SU-DHL-6 (cell line): ENCODE data around the gene AQR.
"Not testable (repeated sequence)": the region's sequence is repeated elsewhere in the genome, so short reads cannot be mapped to it uniquely, and the experiment has no call there.

Experiments
- H2AFZ ChIP-seq: fragments of 200-600 bp; sonication (generic); 2 replicates; pipeline ENCODE4 v1.6.1; 2014; ENCODE audit warnings: low read depth, mild to moderate bottlenecking, moderate library complexity, mixed read lengths, antibody characterized with exemption, low read length; ENCODE audit not compliant: severe bottlenecking
- H3F3A ChIP-seq: fragments of 200-600 bp; shearing (Covaris generic); 2 replicates; pipeline ENCODE4 v1.6.0; 2016; ENCODE audit warnings: antibody characterized with exemption, mild to moderate bottlenecking; ENCODE audit not compliant: insufficient read depth
- H3K27ac ChIP-seq: fragments of 200-600 bp; sonication (generic); 2 replicates; pipeline ENCODE4 v1.5.1; 2016; ENCODE audit warnings: low read depth, mild to moderate bottlenecking, low read length, moderate library complexity, mixed read lengths
- H3K27me3 ChIP-seq: fragments of 200-600 bp; sonication (generic), shearing (Covaris generic); 2 replicates; pipeline ENCODE4 v1.6.0; 2014; ENCODE audit warnings: mild to moderate bottlenecking, low read length
- H3K36me3 ChIP-seq: fragments of 200-600 bp; sonication (generic); 2 replicates; pipeline ENCODE4 v1.6.1; 2014; ENCODE audit warnings: mild to moderate bottlenecking, low read length, mixed read lengths
- H3K4me2 ChIP-seq: fragments of 300-600, 200-600 bp; shearing (Covaris generic), sonication (generic); 2 replicates; pipeline ENCODE4 v1.6.0; 2014; ENCODE audit warnings: low read length, low read depth, mild to moderate bottlenecking; ENCODE audit not compliant: poor library complexity, severe bottlenecking
- H3K4me3 ChIP-seq: fragments of 200-600 bp; sonication (generic); 2 replicates; pipeline ENCODE4 v1.5.1; 2014; ENCODE audit warnings: antibody characterized with exemption, low read length, mild to moderate bottlenecking, mixed read lengths; ENCODE audit not compliant: insufficient read depth, poor library complexity, severe bottlenecking
- H3K79me2 ChIP-seq: fragments of 200-600 bp; sonication (generic); 2 replicates; pipeline ENCODE4 v1.6.1; 2014; ENCODE audit warnings: mild to moderate bottlenecking, low read length, moderate library complexity; ENCODE audit not compliant: insufficient read depth
- H3K9ac ChIP-seq: fragments of 200-600 bp; sonication (generic); 2 replicates; pipeline ENCODE4 v1.7.0; 2014; ENCODE audit warnings: mild to moderate bottlenecking, low read length
- H3K9me2 ChIP-seq: fragments of 200-600 bp; sonication (generic); replicated peaks from 2 replicates; pipeline ENCODE4 v1.6.1; 2014; ENCODE audit warnings: low read length; ENCODE audit not compliant: insufficient read depth
- H3K9me3 ChIP-seq: fragments of 200-600 bp; sonication (generic); 2 replicates; pipeline ENCODE4 v1.6.1; 2014; ENCODE audit warnings: low read length, mixed read lengths; ENCODE audit not compliant: insufficient read depth
- H4K20me1 ChIP-seq: fragments of 200-600 bp; sonication (generic); 2 replicates; pipeline ENCODE4 v1.6.1; 2014; ENCODE audit warnings: low read depth, mild to moderate bottlenecking, antibody characterized with exemption, low read length, moderate library complexity, mixed read lengths
- EZH2phosphoT487 ChIP-seq: fragments of 200-600 bp; sonication (generic), shearing (Covaris generic); conservative IDR thresholded peaks from 2 replicates; pipeline ENCODE4 v1.6.1; 2018; ENCODE audit warnings: mild to moderate bottlenecking, antibody characterized with exemption, low read length, moderate library complexity, mixed read lengths
- TF ChIP-seq, protein P1 (sequence below): fragments of 200-600 bp; sonication (generic); IDR thresholded peaks from one replicate; pipeline ENCODE4 v1.5.1; 2017; ENCODE audit warnings: antibody characterized with exemption, mild to moderate bottlenecking, low read length, moderate library complexity; ENCODE audit not compliant: insufficient read depth, poor library complexity, severe bottlenecking

The AQR gene

GRCh38 chr15:34941185-34941698 is 28.3 kb downstream of the AQR start:
- Histone ChIP-seq H3K36me3 (peaks cover 19% of the 10 kb centered on the region; the same call in 1 of the 2 replicates), H3K9me2 (no peaks in the 10 kb centered on the region), H3F3A (0 out of 2 replicates have a peak, but pooled peaks cover 3% of the 10 kb centered on the region)

GRCh38 chr15:34933432-34933975 is 36.0 kb downstream of the AQR start:
- TF ChIP-seq, protein P1, sequence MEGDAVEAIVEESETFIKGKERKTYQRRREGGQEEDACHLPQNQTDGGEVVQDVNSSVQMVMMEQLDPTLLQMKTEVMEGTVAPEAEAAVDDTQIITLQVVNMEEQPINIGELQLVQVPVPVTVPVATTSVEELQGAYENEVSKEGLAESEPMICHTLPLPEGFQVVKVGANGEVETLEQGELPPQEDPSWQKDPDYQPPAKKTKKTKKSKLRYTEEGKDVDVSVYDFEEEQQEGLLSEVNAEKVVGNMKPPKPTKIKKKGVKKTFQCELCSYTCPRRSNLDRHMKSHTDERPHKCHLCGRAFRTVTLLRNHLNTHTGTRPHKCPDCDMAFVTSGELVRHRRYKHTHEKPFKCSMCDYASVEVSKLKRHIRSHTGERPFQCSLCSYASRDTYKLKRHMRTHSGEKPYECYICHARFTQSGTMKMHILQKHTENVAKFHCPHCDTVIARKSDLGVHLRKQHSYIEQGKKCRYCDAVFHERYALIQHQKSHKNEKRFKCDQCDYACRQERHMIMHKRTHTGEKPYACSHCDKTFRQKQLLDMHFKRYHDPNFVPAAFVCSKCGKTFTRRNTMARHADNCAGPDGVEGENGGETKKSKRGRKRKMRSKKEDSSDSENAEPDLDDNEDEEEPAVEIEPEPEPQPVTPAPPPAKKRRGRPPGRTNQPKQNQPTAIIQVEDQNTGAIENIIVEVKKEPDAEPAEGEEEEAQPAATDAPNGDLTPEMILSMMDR = no peak
- TF ChIP-seq EZH2phosphoT487 = no peak
- Histone ChIP-seq H4K20me1 (no peaks in the 10 kb centered on the region), H3K36me3 (peaks cover 48% of the 10 kb centered on the region), H3K27me3 (no peaks in the 10 kb centered on the region), H3K4me3 (no peak overlapping the region), H2AFZ (no peak overlapping the region), H3K9me3 (no peaks in the 10 kb centered on the region), H3F3A (no peaks in the 10 kb centered on the region), H3K79me2 (no peaks in the 10 kb centered on the region), H3K9ac (no peak overlapping the region), H3K9me2 (no peaks in the 10 kb centered on the region), H3K4me2 (no peak overlapping the region), H3K27ac (no peak overlapping the region)

More at GRCh38 chr15:34941185-34941698, 28.3 kb downstream of the AQR start:
- H3K9me3 ChIP-seq = no peaks in the 10 kb centered on the region
- TF ChIP-seq, protein P1 = no peak
- no peak for TF ChIP-seq EZH2phosphoT487
- no peaks in the 10 kb centered on the region for H3K79me2 ChIP-seq
- H4K20me1 ChIP-seq = no peaks in the 10 kb centered on the region
- H2AFZ ChIP-seq = no peak overlapping the region
- no peak overlapping the region for H3K4me2 ChIP-seq
- no peak overlapping the region for H3K27ac ChIP-seq
- no peak overlapping the region for H3K9ac ChIP-seq
- no peaks in the 10 kb centered on the region for H3K27me3 ChIP-seq
- no peak overlapping the region for H3K4me3 ChIP-seq

GRCh38 chr15:34928349-34928748 is 41.2 kb downstream of the AQR start:
- peaks cover 42% of the 10 kb centered on the region for H3K36me3 ChIP-seq
- not testable (repeated sequence) for H3K4me3 ChIP-seq, H2AFZ ChIP-seq, H3K27ac ChIP-seq, H4K20me1 ChIP-seq, H3K9me2 ChIP-seq, H3F3A ChIP-seq, H3K9ac ChIP-seq, H3K27me3 ChIP-seq, H3K4me2 ChIP-seq, H3K79me2 ChIP-seq, H3K9me3 ChIP-seq

DNA sequence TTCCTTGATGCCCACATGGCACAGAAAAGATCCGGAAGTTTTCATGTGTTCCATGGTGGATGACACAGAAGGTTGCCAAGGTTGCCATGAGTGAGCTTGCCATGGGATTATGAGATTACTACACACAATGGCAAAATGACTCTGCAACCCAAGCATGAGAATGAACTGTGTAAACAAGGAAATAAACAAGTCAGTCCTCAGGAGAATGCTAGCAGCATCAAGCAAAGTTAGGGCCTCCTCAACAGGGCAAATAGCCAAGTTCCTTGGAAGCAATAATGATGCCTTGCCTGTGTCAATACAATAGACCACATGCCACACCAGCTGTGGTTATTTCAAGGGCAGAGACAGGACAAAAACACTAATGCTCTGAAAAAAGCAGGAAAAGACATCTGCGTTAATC is 41.8 kb downstream of the AQR start:
- no peak for TF ChIP-seq EZH2phosphoT487
- Histone ChIP-seq H2AFZ (no peak overlapping the region), H3K4me3 (no peak overlapping the region), H3K4me2 (no peak overlapping the region), H3K9me2 (no peaks in the 10 kb centered on the region), H3F3A (no peaks in the 10 kb centered on the region), H3K27me3 (no peaks in the 10 kb centered on the region), H3K36me3 (peaks cover 37% of the 10 kb centered on the region), H3K27ac (no peak overlapping the region), H3K79me2 (no peaks in the 10 kb centered on the region), H3K9ac (no peak overlapping the region), H3K9me3 (no peaks in the 10 kb centered on the region), H4K20me1 (no peaks in the 10 kb centered on the region)
